ENCODE results near the gene ATRIP. TPM values are rescaled to one million over a fixed set of nuclear protein-coding genes. Genes with fewer than 3 reads are reported as not detected.
"Not testable (repeated sequence)": the region's sequence is repeated elsewhere in the genome, so short reads cannot be mapped to it uniquely, and the experiment has no call there.

The ATRIP gene
- total RNA-seq, 1 experiment from 2014 or later = 16.1 TPM

- peaks cover 39% of the 10 kb centered on the region for H3K36me3 ChIP-seq (ENCODE audit: low read depth, low read length)
- POLR2A ChIA-PET (ENCODE audit: unreplicated experiment) = no interaction called here
- H3K9me3 ChIP-seq (ENCODE audit: low read length) = no peaks in the 10 kb centered on the region
- no peaks in the 10 kb centered on the region for H3K9me2 ChIP-seq (replicated peaks; ENCODE audit: low read length)
- no peak overlapping the region for H3K27ac ChIP-seq (ENCODE audit: low read length)
- intact Hi-C loops (cut with micrococcal nuclease) = no loop called here
- H3K4me3 ChIP-seq (ENCODE audit: low read length) = no peak overlapping the region
- no peak overlapping the region for H3K9ac ChIP-seq (ENCODE audit: low read length)
- no peaks in the 10 kb centered on the region for H3F3A ChIP-seq (ENCODE audit: low read length, unreplicated experiment)
- no peaks in the 10 kb centered on the region for H3K4me1 ChIP-seq (ENCODE audit: insufficient read depth, low read length)
- CTCF ChIA-PET = no interaction called here
- H3K27me3 ChIP-seq (ENCODE audit: low read length) = no peaks in the 10 kb centered on the region
- H3K79me2 ChIP-seq (ENCODE audit: low read length) = no peaks in the 10 kb centered on the region
- TF ChIP-seq CTCF (conservative IDR thresholded peaks at IDR 0.05; ENCODE audit: low read depth, low read length) (no peak), EZH2phosphoT487 (IDR thresholded peaks at IDR 0.05; ENCODE audit: borderline replicate concordance, low read length) (no peak), EZH2 (IDR thresholded peaks at IDR 0.05; ENCODE audit: low read length, unreplicated experiment) (no peak)
- DNase-seq (no peak), ATAC-seq (no peak)
- no peak overlapping the region for H3K4me2 ChIP-seq (ENCODE audit: low read length)
- H4K20me1 ChIP-seq (ENCODE audit: low read length) = no peaks in the 10 kb centered on the region
- no TSS peak for BruUV-seq (replicated peaks)
- H2AFZ ChIP-seq (ENCODE audit: low read length) = no peak overlapping the region
These were observed 12.8 kb downstream of the ATRIP start for GRCh38 chr3:48459331-48459730.

- intact Hi-C loops (cut with micrococcal nuclease) = no loop called here
- H3K79me2 ChIP-seq (ENCODE audit: low read length) = no peaks in the 10 kb centered on the region
- POLR2A ChIA-PET (ENCODE audit: unreplicated experiment) = no interaction called here
- no peaks in the 10 kb centered on the region for H3K9me2 ChIP-seq (replicated peaks; ENCODE audit: low read length)
- no peak for TF ChIP-seq EZH2 (IDR thresholded peaks at IDR 0.05; ENCODE audit: low read length, unreplicated experiment)
- no peak for TF ChIP-seq CTCF (conservative IDR thresholded peaks at IDR 0.05; ENCODE audit: low read depth, low read length)
- no peak for TF ChIP-seq EZH2phosphoT487 (IDR thresholded peaks at IDR 0.05; ENCODE audit: borderline replicate concordance, low read length)
- no peak overlapping the region for H3K4me3 ChIP-seq (ENCODE audit: low read length)
- H3K4me2 ChIP-seq (ENCODE audit: low read length) = no peak overlapping the region
- H4K20me1 ChIP-seq (ENCODE audit: low read length) = no peaks in the 10 kb centered on the region
- no peak overlapping the region for H3K9ac ChIP-seq (ENCODE audit: low read length)
- DNase-seq = no peak
- CTCF ChIA-PET = no interaction called here
- no peak for ATAC-seq
- peaks cover 4% of the 10 kb centered on the region for H3K4me1 ChIP-seq (ENCODE audit: insufficient read depth, low read length)
- H3F3A ChIP-seq (ENCODE audit: low read length, unreplicated experiment) = no peaks in the 10 kb centered on the region
- H3K27ac ChIP-seq (ENCODE audit: low read length) = no peak overlapping the region
- no peak overlapping the region for H2AFZ ChIP-seq (ENCODE audit: low read length)
- no peaks in the 10 kb centered on the region for H3K9me3 ChIP-seq (ENCODE audit: low read length)
- no TSS peak for BruUV-seq (replicated peaks)
- no peaks in the 10 kb centered on the region for H3K27me3 ChIP-seq (ENCODE audit: low read length)
- peaks cover 37% of the 10 kb centered on the region for H3K36me3 ChIP-seq (ENCODE audit: low read depth, low read length)
These were observed 13.4 kb downstream of the ATRIP start for GRCh38 chr3:48459773-48460516.

- DNase-seq = no peak
- Histone ChIP-seq H3K4me1 (ENCODE audit: insufficient read depth, low read length) (peaks cover 8% of the 10 kb centered on the region), H3K27ac (ENCODE audit: low read length) (no peak overlapping the region), H3K79me2 (ENCODE audit: low read length) (no peaks in the 10 kb centered on the region), H2AFZ (ENCODE audit: low read length) (no peak overlapping the region), H4K20me1 (ENCODE audit: low read length) (no peaks in the 10 kb centered on the region), H3K4me2 (ENCODE audit: low read length) (no peak overlapping the region), H3K27me3 (ENCODE audit: low read length) (no peaks in the 10 kb centered on the region), H3F3A (ENCODE audit: low read length, unreplicated experiment) (no peaks in the 10 kb centered on the region), H3K36me3 (ENCODE audit: low read depth, low read length) (peaks cover 32% of the 10 kb centered on the region), H3K9me2 (replicated peaks; ENCODE audit: low read length) (no peaks in the 10 kb centered on the region), H3K9ac (ENCODE audit: low read length) (no peak overlapping the region), H3K4me3 (ENCODE audit: low read length) (no peak overlapping the region), H3K9me3 (ENCODE audit: low read length) (no peaks in the 10 kb centered on the region)
- intact Hi-C loops (cut with micrococcal nuclease) = no loop called here
- CTCF ChIA-PET = no interaction called here
- POLR2A ChIA-PET (ENCODE audit: unreplicated experiment) = no interaction called here
- no TSS peak for BruUV-seq (replicated peaks)
- TF ChIP-seq EZH2 (IDR thresholded peaks at IDR 0.05; ENCODE audit: low read length, unreplicated experiment) = no peak
- no peak for TF ChIP-seq CTCF (conservative IDR thresholded peaks at IDR 0.05; ENCODE audit: low read depth, low read length)
- no peak for TF ChIP-seq EZH2phosphoT487 (IDR thresholded peaks at IDR 0.05; ENCODE audit: borderline replicate concordance, low read length)
- no peak for ATAC-seq
These were observed 14.0 kb downstream of the ATRIP start for GRCh38 chr3:48460517-48460902.

- Histone ChIP-seq H3K36me3 (ENCODE audit: low read depth, low read length) (peaks cover 35% of the 10 kb centered on the region), H3K4me1 (ENCODE audit: insufficient read depth, low read length) (peaks cover 20% of the 10 kb centered on the region)
- DNase-seq; H3F3A ChIP-seq (ENCODE audit: low read length, unreplicated experiment); H3K9me3 ChIP-seq (ENCODE audit: low read length); H4K20me1 ChIP-seq (ENCODE audit: low read length); H3K4me2 ChIP-seq (ENCODE audit: low read length); H2AFZ ChIP-seq (ENCODE audit: low read length); ATAC-seq; H3K4me3 ChIP-seq (ENCODE audit: low read length); BruUV-seq (replicated peaks); H3K9me2 ChIP-seq (replicated peaks; ENCODE audit: low read length); H3K9ac ChIP-seq (ENCODE audit: low read length); H3K27ac ChIP-seq (ENCODE audit: low read length); H3K27me3 ChIP-seq (ENCODE audit: low read length); intact Hi-C loops (cut with micrococcal nuclease); H3K79me2 ChIP-seq (ENCODE audit: low read length); CTCF ChIA-PET; POLR2A ChIA-PET (ENCODE audit: unreplicated experiment): not testable (repeated sequence)
These were observed 15.2 kb downstream of the ATRIP start for GRCh38 chr3:48461767-48462166.

Data from PC-3 (cell line).